NB4 (cell line): ENCODE results near the gene PLIN3.
A peak's percentile ranks its signal among the peaks of the same experiment; 100 is the strongest.

Experiments used
- DNase-seq: peaks from one replicate; pipeline ENCODE4 v3.0.0; 2010; ENCODE audit warnings: low read depth
- H3K4me3 ChIP-seq: one replicate; pipeline ENCODE4 v1.5.1; 2011; ENCODE audit warnings: mild to moderate bottlenecking, low read depth, low read length, moderate library complexity
- MYC ChIP-seq: IDR thresholded peaks from 2 replicates; pipeline ENCODE4 v1.6.1; 2011; ENCODE audit warnings: low read depth, low read length
- POLR2A ChIP-seq: IDR thresholded peaks from 2 replicates; pipeline ENCODE4 v1.6.1; 2011; ENCODE audit warnings: mild to moderate bottlenecking; ENCODE audit not compliant: insufficient read length; ENCODE audit errors: extremely low read depth
- TF ChIP-seq, protein P1 (sequence below): IDR thresholded peaks from 2 replicates; pipeline ENCODE4 v1.6.1; 2011; ENCODE audit warnings: low read depth, low read length
- TF ChIP-seq, protein P2 (sequence below): IDR thresholded peaks from one replicate; pipeline ENCODE4 v1.5.1; 2012; ENCODE audit warnings: low read depth, low read length

PLIN3 gene

DNA sequence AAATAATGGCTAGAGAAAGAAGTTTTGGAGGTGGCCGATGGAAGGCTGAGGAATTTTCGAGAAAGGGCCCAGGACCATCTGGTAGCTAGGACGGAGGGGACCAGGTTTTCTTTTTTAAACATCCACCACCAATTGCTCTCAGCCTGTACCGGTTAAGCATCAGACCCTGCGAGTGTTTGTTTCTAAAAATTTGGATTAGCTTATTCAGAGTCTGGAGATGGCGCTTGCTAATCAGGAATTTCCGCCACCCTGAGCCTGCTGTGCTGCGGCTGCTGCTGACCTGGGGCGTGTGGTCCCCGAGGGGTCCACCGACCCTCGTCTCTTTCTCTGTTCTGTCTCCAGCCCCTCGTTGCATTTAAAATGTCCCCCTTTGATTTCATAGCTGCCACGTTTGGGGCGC lies 43.8 kb upstream of the PLIN3 start:
- H3K4me3 ChIP-seq: peak overlapping the region; percentile 92
- TF ChIP-seq, protein P1, sequence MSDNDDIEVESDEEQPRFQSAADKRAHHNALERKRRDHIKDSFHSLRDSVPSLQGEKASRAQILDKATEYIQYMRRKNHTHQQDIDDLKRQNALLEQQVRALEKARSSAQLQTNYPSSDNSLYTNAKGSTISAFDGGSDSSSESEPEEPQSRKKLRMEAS: no peak
- TF ChIP-seq POLR2A (no peak), MYC (no peak)
- TF ChIP-seq, protein P2, sequence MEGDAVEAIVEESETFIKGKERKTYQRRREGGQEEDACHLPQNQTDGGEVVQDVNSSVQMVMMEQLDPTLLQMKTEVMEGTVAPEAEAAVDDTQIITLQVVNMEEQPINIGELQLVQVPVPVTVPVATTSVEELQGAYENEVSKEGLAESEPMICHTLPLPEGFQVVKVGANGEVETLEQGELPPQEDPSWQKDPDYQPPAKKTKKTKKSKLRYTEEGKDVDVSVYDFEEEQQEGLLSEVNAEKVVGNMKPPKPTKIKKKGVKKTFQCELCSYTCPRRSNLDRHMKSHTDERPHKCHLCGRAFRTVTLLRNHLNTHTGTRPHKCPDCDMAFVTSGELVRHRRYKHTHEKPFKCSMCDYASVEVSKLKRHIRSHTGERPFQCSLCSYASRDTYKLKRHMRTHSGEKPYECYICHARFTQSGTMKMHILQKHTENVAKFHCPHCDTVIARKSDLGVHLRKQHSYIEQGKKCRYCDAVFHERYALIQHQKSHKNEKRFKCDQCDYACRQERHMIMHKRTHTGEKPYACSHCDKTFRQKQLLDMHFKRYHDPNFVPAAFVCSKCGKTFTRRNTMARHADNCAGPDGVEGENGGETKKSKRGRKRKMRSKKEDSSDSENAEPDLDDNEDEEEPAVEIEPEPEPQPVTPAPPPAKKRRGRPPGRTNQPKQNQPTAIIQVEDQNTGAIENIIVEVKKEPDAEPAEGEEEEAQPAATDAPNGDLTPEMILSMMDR: no peak
- no peak for DNase-seq

DNA sequence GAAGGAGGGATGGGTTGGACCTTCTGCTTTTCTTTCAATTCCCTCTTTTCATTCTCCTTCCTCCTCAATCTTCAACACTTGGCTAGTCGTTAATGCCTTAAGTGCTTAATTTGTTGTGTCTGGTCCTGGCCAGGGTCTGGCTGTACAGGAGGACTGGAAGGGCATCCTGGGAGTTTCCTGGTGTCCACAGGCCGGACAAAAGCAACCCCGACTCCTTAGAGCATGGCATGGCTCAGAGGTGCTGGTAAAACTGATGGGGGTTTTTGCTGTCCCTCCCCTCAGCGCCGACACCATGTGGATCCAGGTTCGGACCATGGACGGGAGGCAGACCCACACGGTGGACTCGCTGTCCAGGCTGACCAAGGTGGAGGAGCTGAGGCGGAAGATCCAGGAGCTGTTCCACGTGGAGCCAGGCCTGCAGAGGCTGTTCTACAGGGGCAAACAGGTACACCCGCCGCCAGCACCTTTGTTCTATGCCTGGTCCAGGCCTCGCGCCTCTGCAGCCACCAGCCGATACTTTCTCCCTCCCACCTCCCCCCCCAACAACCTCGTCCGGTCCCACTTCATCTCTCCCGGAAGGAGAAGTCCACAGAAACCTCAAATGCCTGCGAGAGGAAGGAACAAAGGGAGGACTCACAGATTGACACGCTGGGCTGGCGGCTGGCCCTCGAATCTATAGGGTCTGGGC lies 43.3 kb upstream of the PLIN3 start:
- peak overlapping the region; percentile 92 for H3K4me3 ChIP-seq
- DNase-seq: peak; percentile 82
- TF ChIP-seq, protein P1: peak; percentile 28; the same call in 1 of the 2 replicates
- TF ChIP-seq, protein P2: no peak

DNA sequence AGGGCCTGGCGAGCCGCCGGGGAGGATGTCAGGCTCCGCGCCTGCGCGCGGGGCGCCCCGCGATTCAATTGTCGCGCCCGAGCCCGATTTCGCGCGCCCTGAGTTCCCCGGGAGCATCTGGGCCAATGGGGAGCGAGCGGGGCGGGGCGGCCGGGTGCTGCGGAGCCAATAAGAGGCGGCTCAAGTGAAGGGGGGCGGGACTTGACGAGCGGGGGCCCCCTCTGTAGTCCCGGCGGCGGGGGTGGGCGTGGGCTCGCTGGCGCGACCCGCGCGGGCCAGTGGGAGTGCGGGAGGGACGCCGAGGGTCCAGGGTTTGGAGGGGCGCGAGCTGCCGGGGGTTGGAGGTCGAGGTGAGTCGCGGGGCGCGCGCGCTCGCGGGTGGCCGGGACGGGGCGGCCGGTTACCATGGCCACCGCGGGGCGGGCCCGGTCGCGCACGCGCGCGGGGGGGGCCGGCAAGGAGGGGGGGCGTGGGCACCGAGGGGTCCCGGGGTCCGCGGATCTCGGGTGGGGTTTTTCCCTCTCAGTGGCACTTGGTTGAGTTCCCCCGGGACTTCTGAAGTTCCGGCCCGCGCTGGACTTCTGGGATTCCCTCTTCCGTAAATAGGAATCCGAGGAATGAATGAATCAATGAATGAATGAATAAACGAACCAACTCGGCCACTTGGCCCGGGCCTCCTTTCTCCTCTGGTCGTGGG lies 42.6 kb upstream of the PLIN3 start:
- peak overlapping the region; percentile 92 for H3K4me3 ChIP-seq
- DNase-seq: peak; percentile 92
- TF ChIP-seq MYC (no peak), POLR2A (no peak)
- TF ChIP-seq, protein P2: no peak
- TF ChIP-seq, protein P1: no peak

DNA sequence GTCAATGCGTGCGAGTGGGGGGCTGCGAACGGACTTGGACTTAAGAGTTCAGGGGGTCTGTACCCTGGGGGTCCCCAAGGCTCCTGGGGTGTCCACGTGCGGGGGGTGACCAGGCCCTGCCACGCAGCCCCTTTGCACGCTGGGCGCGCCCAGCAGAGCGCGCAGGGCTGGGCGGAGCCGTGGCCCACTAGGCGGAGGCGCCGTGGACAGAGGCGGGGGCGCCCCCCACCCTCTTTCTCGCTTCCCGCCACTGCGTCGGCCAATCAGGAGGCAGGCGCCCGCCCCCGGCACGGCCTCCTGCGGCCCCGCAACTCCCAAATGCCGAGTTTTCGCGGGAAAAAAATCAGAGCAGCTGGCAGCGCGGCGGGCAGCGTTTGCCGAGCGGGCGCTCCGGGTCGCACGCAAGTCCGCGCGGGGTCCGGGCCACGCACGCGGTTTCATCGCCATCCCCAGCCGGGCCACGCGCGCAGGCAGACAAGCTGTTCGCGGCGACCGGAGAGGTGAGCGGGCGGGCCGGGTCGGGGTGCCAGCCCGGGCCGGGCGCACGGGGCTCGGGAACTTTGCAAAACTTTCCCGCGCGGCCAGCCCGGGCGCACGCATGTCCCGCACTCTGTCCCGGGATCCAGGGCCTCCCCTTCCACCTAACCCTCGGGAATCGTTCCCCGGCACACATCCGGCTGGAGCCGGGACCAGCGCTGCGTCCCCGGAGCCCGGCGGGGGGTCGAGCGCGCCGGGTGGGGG lies 41.9 kb upstream of the PLIN3 start, which contains the start of gene UHRF1:
Gene UHRF1, plus strand, starts transcription at position 346 of the 741 bp plus-strand sequence. CDS start 1,385 bp downstream, outside the sequence.
- DNase-seq: peak; percentile 83
- peak within 1 kb of the TSS; percentile 92 for H3K4me3 ChIP-seq
- TF ChIP-seq MYC: peak; percentile 31; the same call in 1 of the 2 replicates
- no peak for TF ChIP-seq POLR2A

DNA sequence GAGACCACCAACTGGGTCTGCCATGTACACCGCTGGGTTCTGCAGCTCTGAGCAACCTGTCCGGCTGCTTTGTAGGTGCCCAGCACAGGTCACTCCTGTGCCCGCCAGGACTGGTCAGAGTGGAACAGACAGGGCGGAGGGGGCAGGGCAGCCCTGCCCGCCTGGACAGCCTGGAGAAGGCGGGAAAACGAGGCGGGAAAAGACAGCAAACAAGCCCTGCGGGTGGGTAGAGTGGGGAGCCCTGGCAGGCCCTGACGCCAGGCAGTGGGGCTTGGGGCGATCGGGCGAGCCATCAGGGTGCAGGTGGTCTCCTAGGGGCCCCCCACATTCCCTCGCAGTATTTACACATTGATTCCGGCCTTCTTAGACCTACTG lies 41.3 kb upstream of the PLIN3 start:
- no peak for DNase-seq
- TF ChIP-seq MYC: no peak
- no peak overlapping the region for H3K4me3 ChIP-seq

DNA sequence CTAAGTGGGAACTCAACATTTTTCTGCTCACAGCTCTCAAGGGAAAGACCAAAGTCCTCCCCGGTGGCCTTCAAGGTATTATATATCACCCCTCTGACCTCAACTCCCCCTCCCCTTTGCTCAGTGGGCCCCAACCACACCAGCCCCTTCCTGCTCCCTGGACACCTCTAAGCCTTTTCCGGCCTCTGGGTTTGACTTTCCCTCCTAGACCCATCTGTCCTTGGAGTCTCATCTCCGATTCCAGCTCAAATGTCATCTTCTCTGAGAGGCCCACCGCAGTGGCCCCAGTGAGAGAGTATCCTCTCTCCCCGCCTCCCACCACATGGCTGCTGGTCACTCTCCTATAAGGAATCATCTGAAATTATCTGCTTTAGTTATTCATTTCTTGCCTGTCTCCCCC lies 40.9 kb upstream of the PLIN3 start:
- H3K4me3 ChIP-seq: no peak overlapping the region
- TF ChIP-seq, protein P2: no peak
- TF ChIP-seq, protein P1: no peak
- TF ChIP-seq MYC (no peak), POLR2A (no peak)
- DNase-seq: no peak
